GM06990 (cell line): Measurements from ENCODE around the gene CPNE1.

ENCODE experiments used
- DNase-seq: peaks from one replicate; pipeline ENCODE4 v3.0.0-alpha.2; 2011; ENCODE audit not compliant: insufficient read length; ENCODE audit errors: extremely low read depth
- H3K27me3 ChIP-seq: replicated peaks from 2 replicates; pipeline ENCODE4 v1.6.0; 2011; ENCODE audit warnings: low read length; ENCODE audit not compliant: control insufficient read depth, insufficient read depth
- H3K36me3 ChIP-seq: 2 replicates; pipeline ENCODE4 v1.5.1; 2011; ENCODE audit warnings: low read length; ENCODE audit not compliant: control insufficient read depth, insufficient read depth
- H3K4me3 ChIP-seq: replicated peaks from 2 replicates; pipeline ENCODE4 v1.5.1; 2011; ENCODE audit warnings: low read depth, mild to moderate bottlenecking, control low read depth, low read length
- TF ChIP-seq, protein P1 (sequence below): IDR thresholded peaks from 2 replicates; pipeline ENCODE4 v1.5.1; 2011; ENCODE audit warnings: low read length, control low read depth, mild to moderate bottlenecking, inconsistent platforms; ENCODE audit not compliant: insufficient read depth, poor library complexity, severe bottlenecking

Gene CPNE1

DNA sequence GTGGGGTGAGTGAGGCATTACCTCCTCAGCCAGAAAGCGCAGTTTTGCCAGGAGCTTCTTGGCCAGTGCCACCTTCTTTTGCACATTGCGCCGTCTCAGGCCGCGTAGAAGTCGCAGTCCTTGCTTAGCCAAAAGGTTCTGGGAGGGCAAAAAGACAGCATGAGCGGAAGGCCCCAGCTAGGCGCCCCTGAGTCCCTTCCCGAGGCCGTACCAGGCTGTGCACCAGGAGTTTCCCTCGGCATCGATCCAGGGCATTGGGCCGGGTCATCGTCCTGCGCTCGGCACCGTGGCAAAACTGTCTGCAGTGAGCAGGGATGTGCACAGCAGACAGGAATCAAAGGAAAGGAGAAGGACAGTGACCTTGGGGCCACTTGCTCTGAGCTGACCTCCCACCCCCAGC lies 69.2 kb downstream of the CPNE1 start:
- no peak overlapping the region for H3K4me3 ChIP-seq
- no peak for DNase-seq
- H3K27me3 ChIP-seq: peaks cover 1% of the 10 kb centered on the region
- H3K36me3 ChIP-seq: no peaks in the 10 kb centered on the region
- TF ChIP-seq, protein P1, sequence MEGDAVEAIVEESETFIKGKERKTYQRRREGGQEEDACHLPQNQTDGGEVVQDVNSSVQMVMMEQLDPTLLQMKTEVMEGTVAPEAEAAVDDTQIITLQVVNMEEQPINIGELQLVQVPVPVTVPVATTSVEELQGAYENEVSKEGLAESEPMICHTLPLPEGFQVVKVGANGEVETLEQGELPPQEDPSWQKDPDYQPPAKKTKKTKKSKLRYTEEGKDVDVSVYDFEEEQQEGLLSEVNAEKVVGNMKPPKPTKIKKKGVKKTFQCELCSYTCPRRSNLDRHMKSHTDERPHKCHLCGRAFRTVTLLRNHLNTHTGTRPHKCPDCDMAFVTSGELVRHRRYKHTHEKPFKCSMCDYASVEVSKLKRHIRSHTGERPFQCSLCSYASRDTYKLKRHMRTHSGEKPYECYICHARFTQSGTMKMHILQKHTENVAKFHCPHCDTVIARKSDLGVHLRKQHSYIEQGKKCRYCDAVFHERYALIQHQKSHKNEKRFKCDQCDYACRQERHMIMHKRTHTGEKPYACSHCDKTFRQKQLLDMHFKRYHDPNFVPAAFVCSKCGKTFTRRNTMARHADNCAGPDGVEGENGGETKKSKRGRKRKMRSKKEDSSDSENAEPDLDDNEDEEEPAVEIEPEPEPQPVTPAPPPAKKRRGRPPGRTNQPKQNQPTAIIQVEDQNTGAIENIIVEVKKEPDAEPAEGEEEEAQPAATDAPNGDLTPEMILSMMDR: no peak

GRCh38 chr20:35592339-35592974 lies 72.2 kb downstream of the CPNE1 start:
- H3K27me3 ChIP-seq: no peaks in the 10 kb centered on the region
- no peak for DNase-seq
- TF ChIP-seq, protein P1: no peak

DNA sequence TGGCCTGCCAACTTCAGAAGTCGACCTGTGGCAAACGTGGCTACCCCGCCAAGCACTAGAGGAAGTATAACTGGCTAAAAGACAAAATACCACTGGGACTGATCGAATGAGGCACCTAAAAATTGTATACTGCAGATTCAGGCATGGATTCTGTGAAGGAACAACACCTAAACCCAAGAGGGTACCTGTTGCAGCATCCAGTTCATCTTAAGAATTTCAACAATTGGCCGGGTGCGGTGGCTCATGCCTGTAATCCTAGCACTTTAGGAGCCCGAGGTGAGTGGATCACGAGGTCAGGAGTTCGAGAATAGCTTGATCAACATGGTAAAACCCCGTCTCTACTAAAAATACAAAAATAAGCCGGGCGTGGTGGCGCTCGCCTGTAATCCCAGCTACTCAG lies 76.3 kb downstream of the CPNE1 start:
- no peaks in the 10 kb centered on the region for H3K27me3 ChIP-seq
- no peaks in the 10 kb centered on the region for H3K36me3 ChIP-seq
- DNase-seq: no peak
- TF ChIP-seq, protein P1: no peak
- H3K4me3 ChIP-seq: no peak overlapping the region

More at GRCh38 chr20:35592339-35592974, 72.2 kb downstream of the CPNE1 start:
- Histone ChIP-seq H3K4me3 (no peak overlapping the region), H3K36me3 (no peaks in the 10 kb centered on the region)

- no peaks in the 10 kb centered on the region for H3K27me3 ChIP-seq
- no peak overlapping the region for H3K4me3 ChIP-seq
- H3K36me3 ChIP-seq: no peaks in the 10 kb centered on the region
- no peak for DNase-seq
- TF ChIP-seq, protein P1: no peak
These were observed 77.3 kb downstream of the CPNE1 start for GRCh38 chr20:35587436-35587835.

- H3K4me3 ChIP-seq: no peak overlapping the region
- H3K36me3 ChIP-seq: no peaks in the 10 kb centered on the region
- TF ChIP-seq, protein P1: no peak
- no peaks in the 10 kb centered on the region for H3K27me3 ChIP-seq
- DNase-seq: no peak
These were observed 77.8 kb downstream of the CPNE1 start for GRCh38 chr20:35586751-35587425.
